Left lung (tissue), 10 donors: ENCODE data around the gene VILL. TPM values are rescaled to one million over a fixed set of nuclear protein-coding genes. Genes with fewer than 3 reads are reported as not detected.
A peak's percentile ranks its signal among the peaks of the same experiment; 100 is the strongest.

Source experiments
- ATAC-seq: fragments of 200-7000 bp; cut with Tn5 transposase; one replicate; pipeline ENCODE4 v1.9.1; 2020; ENCODE audit warnings: moderate library complexity
- DNase-seq, 4 donors: peaks; one replicate each; pipeline ENCODE4 v3.0.0-alpha.2; 2013 to 2020
- H3K27ac ChIP-seq, 2 donors: fragments of 200-600 bp; sonication (generic) in 1 of 2; one replicate each; pipeline versions ENCODE4 v1.5.0 to v1.8.0; 2020 to 2021
- H3K27me3 ChIP-seq, 2 donors: fragments of 200-600 bp; sonication (generic) in 1 of 2; one replicate each; pipeline versions ENCODE4 v1.5.0 to v1.8.0; 2020 to 2021
- H3K36me3 ChIP-seq, 2 donors: fragments of 200-600 bp; sonication (generic) in 1 of 2; one replicate each; pipeline versions ENCODE4 v1.5.0 to v1.8.0; 2020 to 2021
- H3K4me1 ChIP-seq, 2 donors: fragments of 200-600 bp; one replicate each; pipeline ENCODE4 v1.8.0; 2021
- H3K4me3 ChIP-seq, 2 donors: fragments of 200-600 bp; sonication (generic) in 1 of 2; one replicate each; pipeline versions ENCODE4 v1.5.0 to v1.8.0; 2020 to 2021; ENCODE audit warnings: mild to moderate bottlenecking in 1 of 2
- H3K9me3 ChIP-seq, 2 donors: fragments of 200-600 bp; sonication (generic) in 1 of 2; one replicate each; pipeline versions ENCODE4 v1.5.0 to v1.8.0; 2020 to 2021
- intact Hi-C, 2 donors: fragments of 100-400 bp; cut with DNase I; formaldehyde crosslinking; loops; one replicate each; pipeline versions ENCODE4 v1.11.2 to v1.14.2; 2022
- polyA plus RNA-seq, 6 donors: library from polyadenylated mRNA; unstranded; fragments of 120-200 nt; gene quantifications; one replicate each; pipeline ENCODE4 v1.2.1, GENCODE V29; 2013; ENCODE audit not compliant: insufficient read length in 6 of 6
- total RNA-seq, 2 donors: library from RNA; stranded (reverse); fragmentation: NEBNext Ultra II Directional; extraction: Animal tissue kit (Norgen Biotek cat#: 25700); gene quantifications; one replicate each; pipeline ENCODE4 v1.2.1, GENCODE V29; 2021
- TF ChIP-seq, protein P1 (sequence below), 2 donors: fragments of 200-600 bp; sonication (generic) in 1 of 2; IDR thresholded peaks; one replicate each; pipeline versions ENCODE4 v1.5.0 to v1.8.0; 2021; ENCODE audit warnings: antibody characterized with exemption in 2 of 2
- donor health status: DM: no; HTN: yes; CAD: no.
- donor health status: DM: no; HTN: no; CAD: no.

The VILL gene
- total and polyA plus RNA-seq, 8 donors: 19.5 to 36.9 (median 25.1) TPM

DNA sequence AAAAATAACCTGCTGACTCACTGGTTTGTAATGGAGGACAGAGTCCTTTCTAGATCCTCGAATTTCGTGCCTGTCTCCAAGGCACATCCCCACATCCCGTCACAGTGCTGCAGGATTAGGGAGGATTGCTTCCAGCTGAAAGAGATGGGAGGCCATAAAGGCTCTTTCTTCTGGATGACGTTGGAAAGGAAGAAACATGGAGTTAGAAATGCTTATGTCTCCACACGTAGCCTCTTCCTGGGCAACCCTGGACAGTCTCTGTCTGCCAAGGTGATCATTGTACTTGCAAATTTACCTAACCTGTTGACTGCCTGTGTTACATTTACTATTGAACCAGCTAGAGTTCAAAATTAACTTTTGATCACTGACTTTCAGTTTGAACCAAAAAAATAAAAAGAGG is 27.6 kb upstream of the VILL start:
- Histone ChIP-seq H3K9me3 (no peaks in the 10 kb centered on the region), H3K27me3 (no peaks in the 10 kb centered on the region), H3K36me3 (no peaks in the 10 kb centered on the region), H3K4me3 (no peak overlapping the region), H3K4me1 (peaks cover 11 to 18% of the 10 kb centered on the region in 2 donors), H3K27ac (no peak overlapping the region)
- DNase-seq (no peak), ATAC-seq (no peak)
- intact Hi-C loops: loop anchor here in 1 of 2 donors (10.0 kb wide), 1 partner anchor 108 kb away; no protein-coding TSS in a partner anchor
- TF ChIP-seq, protein P1, sequence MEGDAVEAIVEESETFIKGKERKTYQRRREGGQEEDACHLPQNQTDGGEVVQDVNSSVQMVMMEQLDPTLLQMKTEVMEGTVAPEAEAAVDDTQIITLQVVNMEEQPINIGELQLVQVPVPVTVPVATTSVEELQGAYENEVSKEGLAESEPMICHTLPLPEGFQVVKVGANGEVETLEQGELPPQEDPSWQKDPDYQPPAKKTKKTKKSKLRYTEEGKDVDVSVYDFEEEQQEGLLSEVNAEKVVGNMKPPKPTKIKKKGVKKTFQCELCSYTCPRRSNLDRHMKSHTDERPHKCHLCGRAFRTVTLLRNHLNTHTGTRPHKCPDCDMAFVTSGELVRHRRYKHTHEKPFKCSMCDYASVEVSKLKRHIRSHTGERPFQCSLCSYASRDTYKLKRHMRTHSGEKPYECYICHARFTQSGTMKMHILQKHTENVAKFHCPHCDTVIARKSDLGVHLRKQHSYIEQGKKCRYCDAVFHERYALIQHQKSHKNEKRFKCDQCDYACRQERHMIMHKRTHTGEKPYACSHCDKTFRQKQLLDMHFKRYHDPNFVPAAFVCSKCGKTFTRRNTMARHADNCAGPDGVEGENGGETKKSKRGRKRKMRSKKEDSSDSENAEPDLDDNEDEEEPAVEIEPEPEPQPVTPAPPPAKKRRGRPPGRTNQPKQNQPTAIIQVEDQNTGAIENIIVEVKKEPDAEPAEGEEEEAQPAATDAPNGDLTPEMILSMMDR (IDR thresholded peaks at IDR 0.05): no peak

DNA sequence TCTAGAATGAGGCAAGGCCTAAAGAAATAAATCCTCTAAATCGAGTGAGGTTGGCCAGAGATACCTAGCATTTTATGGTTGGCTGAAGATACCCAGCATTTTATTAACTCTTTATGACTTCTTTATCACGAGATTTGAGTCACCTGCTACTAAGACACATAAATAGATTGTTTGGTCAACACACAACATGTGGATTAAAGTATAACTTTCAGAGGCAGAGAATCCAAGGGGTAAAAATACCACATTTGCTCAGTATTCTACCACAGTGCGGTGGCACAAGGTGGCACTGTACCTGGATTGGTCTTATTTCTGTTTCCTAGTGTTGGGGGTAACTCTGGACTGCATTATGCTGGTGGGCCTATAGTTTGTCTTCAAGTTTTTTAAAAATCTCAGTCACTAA is 27.0 kb upstream of the VILL start:
- Histone ChIP-seq H3K4me3 (no peak overlapping the region), H3K9me3 (no peaks in the 10 kb centered on the region), H3K4me1 (peaks cover 11 to 21% of the 10 kb centered on the region in 2 donors), H3K27me3 (no peaks in the 10 kb centered on the region), H3K27ac (no peak overlapping the region), H3K36me3 (no peaks in the 10 kb centered on the region)
- TF ChIP-seq, protein P1 (IDR thresholded peaks at IDR 0.05): no peak
- DNase-seq (no peak), ATAC-seq (no peak)
- intact Hi-C loops: loop anchor here in 1 of 2 donors (10.0 kb wide), 1 partner anchor 109 kb away; no protein-coding TSS in a partner anchor

DNA sequence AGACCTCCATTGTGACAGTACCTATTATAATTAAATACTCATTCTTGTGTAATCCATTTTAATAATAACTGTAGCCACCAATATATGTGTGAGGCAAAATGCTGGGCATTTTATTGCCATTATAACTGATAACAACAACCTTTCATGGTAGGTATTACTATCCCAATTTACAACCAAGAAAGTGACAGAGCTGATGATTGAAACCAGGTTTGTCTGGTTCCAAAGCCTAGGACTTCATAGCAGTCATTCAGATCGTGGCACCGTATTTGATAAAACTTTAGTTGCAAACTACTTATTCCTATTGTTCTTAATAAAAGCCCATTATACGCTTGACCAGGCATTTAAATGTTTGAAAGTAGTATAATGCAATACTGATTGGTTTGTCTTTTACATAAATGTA is 26.4 kb upstream of the VILL start:
- H3K9me3 ChIP-seq: no peaks in the 10 kb centered on the region
- H3K27ac ChIP-seq: no peak overlapping the region
- H3K4me1 ChIP-seq: peaks cover 11 to 26% of the 10 kb centered on the region in 2 donors
- ATAC-seq (no peak), DNase-seq (no peak)
- H3K4me3 ChIP-seq: no peak overlapping the region
- H3K27me3 ChIP-seq: no peaks in the 10 kb centered on the region
- no peaks in the 10 kb centered on the region for H3K36me3 ChIP-seq
- TF ChIP-seq, protein P1 (IDR thresholded peaks at IDR 0.05): no peak
- intact Hi-C loops: loop anchor here in 1 of 2 donors (10.0 kb wide), 1 partner anchor 109 kb away; no protein-coding TSS in a partner anchor

DNA sequence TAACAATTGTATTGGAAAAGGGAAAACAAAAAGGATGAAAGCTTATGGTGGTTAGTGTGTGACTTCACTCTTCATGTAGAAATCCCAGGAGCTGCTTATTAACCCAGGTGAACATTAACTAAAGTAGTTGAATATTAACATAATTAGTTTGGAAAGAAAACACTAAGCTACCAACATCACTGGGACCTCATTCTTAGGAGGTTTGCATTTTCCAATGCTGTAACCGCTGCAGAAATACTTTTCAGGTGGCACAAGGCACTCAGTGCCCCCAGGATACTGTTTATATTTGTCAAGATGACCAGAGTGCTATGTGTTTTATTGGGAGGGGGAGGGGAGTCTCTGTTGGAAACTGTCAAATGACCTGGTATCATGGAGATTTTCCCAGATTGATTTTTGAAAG is 25.9 kb upstream of the VILL start:
- Histone ChIP-seq H3K36me3 (no peaks in the 10 kb centered on the region), H3K9me3 (no peaks in the 10 kb centered on the region), H3K27me3 (no peaks in the 10 kb centered on the region), H3K4me3 (no peak overlapping the region), H3K4me1 (peaks cover 11 to 31% of the 10 kb centered on the region in 2 donors), H3K27ac (no peak overlapping the region)
- ATAC-seq (peak; percentile 58), DNase-seq (no peak)
- TF ChIP-seq, protein P1 (IDR thresholded peaks at IDR 0.05): no peak
- intact Hi-C loops: loop anchor here (5.0 to 10.0 kb wide), 2 partner anchors 107 to 110 kb away; no protein-coding TSS in a partner anchor

DNA sequence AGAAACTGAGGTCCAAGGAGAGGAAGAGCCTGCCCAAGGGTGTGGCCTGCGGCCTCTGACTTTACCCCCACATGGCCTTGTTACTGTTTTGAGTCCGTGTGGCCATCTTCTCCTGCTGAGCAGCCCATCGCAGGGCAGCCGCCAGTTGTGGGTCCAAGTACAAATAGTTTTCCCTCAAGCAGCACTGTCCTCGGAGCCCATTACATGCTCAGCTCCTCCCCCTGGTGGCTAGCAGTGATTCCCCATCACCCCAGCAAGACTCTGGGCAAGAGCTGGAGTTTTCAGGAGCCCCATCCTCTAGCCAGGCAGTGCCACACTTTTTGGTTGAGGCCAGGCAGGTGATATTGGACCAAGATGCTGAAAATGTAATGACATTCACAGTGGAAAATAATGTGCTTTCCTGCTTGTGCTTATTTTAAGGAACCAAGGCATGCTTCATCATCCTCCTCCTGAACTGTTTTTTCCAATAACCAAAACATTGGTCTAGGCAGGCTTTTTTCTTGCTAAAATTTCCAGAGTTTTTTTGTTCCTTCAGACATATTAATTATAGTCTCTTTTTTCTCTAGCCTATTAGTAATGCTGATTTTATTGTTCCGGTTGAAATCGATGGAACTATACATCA is 23.2 kb upstream of the VILL start:
- ATAC-seq: peak; percentile 89
- H3K27ac ChIP-seq: no peak overlapping the region
- DNase-seq: peak in 2 of 4 donors; percentile 71 to 77

More for the DNA sequence above, 23.2 kb upstream of the VILL start:
- Histone ChIP-seq H3K4me1 (peaks cover 1 to 22% of the 10 kb centered on the region in 2 donors), H3K4me3 (no peak overlapping the region), H3K27me3 (no peaks in the 10 kb centered on the region), H3K36me3 (no peaks in the 10 kb centered on the region), H3K9me3 (no peaks in the 10 kb centered on the region)
- TF ChIP-seq, protein P1 (IDR thresholded peaks at IDR 0.05): peak; percentile 68 to 76
- intact Hi-C loops: loop anchor here (5.0 to 10.0 kb wide), 2 partner anchors 110 to 113 kb away; no protein-coding TSS in a partner anchor
